G401.6 (cell line): ENCODE results near the gene ZFAND3.
A peak's percentile ranks its signal among the peaks of the same experiment; 100 is the strongest.

Source experiments
- FAIRE-seq: peaks from 2 replicates; lab custom pipeline; 2012; peaks lifted over from hg19 to GRCh38; lab: Jason Lieb, UNC

The ZFAND3 gene

GRCh38 chr6:37894585-37894984 lies 75.1 kb downstream of the ZFAND3 start:
- FAIRE-seq, result peak; percentile 56

- no peak for FAIRE-seq
Observed at GRCh38 chr6:37897321-37897720, 77.8 kb downstream of the ZFAND3 start.

GRCh38 chr6:37897818-37898515 lies 78.4 kb downstream of the ZFAND3 start:
- FAIRE-seq, result no peak

GRCh38 chr6:37903351-37904340 lies 84.1 kb downstream of the ZFAND3 start:
- FAIRE-seq, result no peak

GRCh38 chr6:37904590-37904989 lies 85.1 kb downstream of the ZFAND3 start:
- FAIRE-seq, result no peak

- no peak for FAIRE-seq
Observed at GRCh38 chr6:37906121-37906520, 86.6 kb downstream of the ZFAND3 start.

GRCh38 chr6:37910998-37911397 lies 91.5 kb downstream of the ZFAND3 start:
- no peak for FAIRE-seq

- FAIRE-seq, result no peak
Observed at GRCh38 chr6:37913210-37913609, 93.7 kb downstream of the ZFAND3 start.

GRCh38 chr6:37915463-37915862 lies 95.9 kb downstream of the ZFAND3 start:
- FAIRE-seq, result no peak

- no peak for FAIRE-seq
Observed at GRCh38 chr6:37916149-37916548, 96.6 kb downstream of the ZFAND3 start.

GRCh38 chr6:37916675-37917074 lies 97.1 kb downstream of the ZFAND3 start:
- FAIRE-seq, result no peak

GRCh38 chr6:37917566-37917965 lies 98.0 kb downstream of the ZFAND3 start:
- no peak for FAIRE-seq

- no peak for FAIRE-seq
Observed at GRCh38 chr6:37919417-37920157, 100.1 kb downstream of the ZFAND3 start.

GRCh38 chr6:37920667-37921066 lies 101.1 kb downstream of the ZFAND3 start:
- no peak for FAIRE-seq

GRCh38 chr6:37922563-37922962 lies 103.0 kb downstream of the ZFAND3 start:
- no peak for FAIRE-seq

GRCh38 chr6:37923514-37923913 lies 104.0 kb downstream of the ZFAND3 start:
- no peak for FAIRE-seq

- FAIRE-seq, result no peak
Observed at GRCh38 chr6:37926661-37927060, 107.1 kb downstream of the ZFAND3 start.

GRCh38 chr6:37928217-37928616 lies 108.7 kb downstream of the ZFAND3 start:
- no peak for FAIRE-seq

- FAIRE-seq, result peak; percentile 46
Observed at GRCh38 chr6:37930288-37930971, 110.9 kb downstream of the ZFAND3 start.

GRCh38 chr6:37931066-37931465 lies 111.5 kb downstream of the ZFAND3 start:
- FAIRE-seq, result no peak

GRCh38 chr6:37934276-37934675 lies 114.7 kb downstream of the ZFAND3 start:
- no peak for FAIRE-seq

- FAIRE-seq, result no peak
Observed at GRCh38 chr6:37936150-37936549, 116.6 kb downstream of the ZFAND3 start.
